ENCODE data around the gene CHN2. TPM values are rescaled to one million over a fixed set of nuclear protein-coding genes. Genes with fewer than 3 reads are reported as not detected.

CHN2 gene
- total RNA-seq, 1 donor from 2014 or later = 0.50 TPM

- H3K9me3 Mint-ChIP-seq (ENCODE audit: low read depth) = no peaks in the 10 kb centered on the region
- H3K27ac Mint-ChIP-seq (ENCODE audit: unreplicated experiment) = no peak overlapping the region
- no peak overlapping the region for H3K4me3 Mint-ChIP-seq (ENCODE audit: unreplicated experiment)
- H3K36me3 Mint-ChIP-seq (ENCODE audit: low read depth) = no peaks in the 10 kb centered on the region
- TF ChIP-seq, protein P1, sequence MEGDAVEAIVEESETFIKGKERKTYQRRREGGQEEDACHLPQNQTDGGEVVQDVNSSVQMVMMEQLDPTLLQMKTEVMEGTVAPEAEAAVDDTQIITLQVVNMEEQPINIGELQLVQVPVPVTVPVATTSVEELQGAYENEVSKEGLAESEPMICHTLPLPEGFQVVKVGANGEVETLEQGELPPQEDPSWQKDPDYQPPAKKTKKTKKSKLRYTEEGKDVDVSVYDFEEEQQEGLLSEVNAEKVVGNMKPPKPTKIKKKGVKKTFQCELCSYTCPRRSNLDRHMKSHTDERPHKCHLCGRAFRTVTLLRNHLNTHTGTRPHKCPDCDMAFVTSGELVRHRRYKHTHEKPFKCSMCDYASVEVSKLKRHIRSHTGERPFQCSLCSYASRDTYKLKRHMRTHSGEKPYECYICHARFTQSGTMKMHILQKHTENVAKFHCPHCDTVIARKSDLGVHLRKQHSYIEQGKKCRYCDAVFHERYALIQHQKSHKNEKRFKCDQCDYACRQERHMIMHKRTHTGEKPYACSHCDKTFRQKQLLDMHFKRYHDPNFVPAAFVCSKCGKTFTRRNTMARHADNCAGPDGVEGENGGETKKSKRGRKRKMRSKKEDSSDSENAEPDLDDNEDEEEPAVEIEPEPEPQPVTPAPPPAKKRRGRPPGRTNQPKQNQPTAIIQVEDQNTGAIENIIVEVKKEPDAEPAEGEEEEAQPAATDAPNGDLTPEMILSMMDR (IDR thresholded peaks at IDR 0.05) = no peak
- peaks cover 7% of the 10 kb centered on the region for H3K4me1 Mint-ChIP-seq (ENCODE audit: low read depth)
- no peak for DNase-seq (ENCODE audit: low spot score)
- H3K27me3 Mint-ChIP-seq (ENCODE audit: low read depth) = peaks cover 7% of the 10 kb centered on the region
Measured at GRCh38 chr7:29342761-29343160, 148.2 kb downstream of the CHN2 start.

DNA sequence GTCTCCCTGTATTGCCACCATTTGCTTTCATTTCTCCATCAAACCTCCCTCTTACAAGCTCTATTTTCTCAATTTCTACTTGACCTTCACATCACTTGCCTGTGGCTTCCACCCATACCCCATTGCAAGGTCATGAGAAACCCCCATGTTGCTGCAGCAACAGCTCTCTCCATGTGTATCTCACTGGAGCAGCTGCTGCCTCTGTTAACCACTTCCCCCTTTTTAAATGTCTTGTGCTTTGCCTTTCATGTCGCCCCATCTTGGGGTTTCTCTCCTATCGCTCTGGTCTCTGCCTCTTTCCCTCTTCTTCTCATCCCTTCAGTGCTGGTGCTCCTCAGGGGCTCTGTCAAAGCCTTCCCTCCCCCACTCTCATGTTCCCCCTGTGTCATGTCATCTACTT is 148.8 kb downstream of the CHN2 start:
- peaks cover 1% of the 10 kb centered on the region for H3K4me1 Mint-ChIP-seq (ENCODE audit: low read depth)
- TF ChIP-seq, protein P1 (IDR thresholded peaks at IDR 0.05) = no peak
- no peak overlapping the region for H3K4me3 Mint-ChIP-seq (ENCODE audit: unreplicated experiment)
- peaks cover 10% of the 10 kb centered on the region for H3K27me3 Mint-ChIP-seq (ENCODE audit: low read depth)
- H3K9me3 Mint-ChIP-seq (ENCODE audit: low read depth) = no peaks in the 10 kb centered on the region
- no peak for DNase-seq (ENCODE audit: low spot score)
- H3K27ac Mint-ChIP-seq (ENCODE audit: unreplicated experiment) = no peak overlapping the region
- H3K36me3 Mint-ChIP-seq (ENCODE audit: low read depth) = no peaks in the 10 kb centered on the region

DNA sequence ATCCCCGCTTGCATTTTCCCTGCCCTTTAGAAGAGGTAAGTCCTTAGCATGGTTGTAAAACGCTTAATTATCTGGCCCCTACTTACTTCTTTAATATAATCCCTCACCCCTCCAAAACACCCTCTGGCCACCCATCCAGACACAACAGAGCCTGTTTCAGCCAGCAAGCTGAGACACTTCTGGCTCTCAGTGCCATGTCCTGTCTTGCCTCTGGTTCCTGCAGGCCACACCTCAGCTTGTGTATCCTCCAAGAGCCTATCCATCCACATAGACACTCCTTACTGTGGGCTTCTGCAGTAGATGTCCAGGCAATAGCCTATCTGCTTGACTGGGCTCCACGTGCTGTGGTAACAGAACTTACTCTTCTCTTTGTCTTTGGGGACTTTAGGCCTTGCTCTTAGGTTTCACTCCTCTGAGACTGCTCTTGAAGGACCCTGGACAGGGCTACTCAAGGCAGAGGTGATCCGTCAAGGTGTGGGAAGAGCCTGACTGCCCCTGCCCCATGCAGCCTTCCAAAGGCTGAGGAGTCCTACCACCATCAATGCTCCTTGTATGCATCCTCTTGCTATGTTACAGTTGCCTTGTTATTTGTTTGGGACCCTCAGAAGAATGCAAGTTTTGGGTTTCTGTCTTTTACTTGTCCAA is 149.9 kb downstream of the CHN2 start:
- H3K4me1 Mint-ChIP-seq (ENCODE audit: low read depth) = no peaks in the 10 kb centered on the region
- peaks cover 10% of the 10 kb centered on the region for H3K27me3 Mint-ChIP-seq (ENCODE audit: low read depth)
- DNase-seq (ENCODE audit: low spot score) = no peak
- no peaks in the 10 kb centered on the region for H3K36me3 Mint-ChIP-seq (ENCODE audit: low read depth)
- H3K9me3 Mint-ChIP-seq (ENCODE audit: low read depth) = no peaks in the 10 kb centered on the region
- no peak overlapping the region for H3K4me3 Mint-ChIP-seq (ENCODE audit: unreplicated experiment)
- no peak overlapping the region for H3K27ac Mint-ChIP-seq (ENCODE audit: unreplicated experiment)
- TF ChIP-seq, protein P1 (IDR thresholded peaks at IDR 0.05) = no peak

- H3K27me3 Mint-ChIP-seq (ENCODE audit: low read depth) = peaks cover 10% of the 10 kb centered on the region
- no peaks in the 10 kb centered on the region for H3K4me1 Mint-ChIP-seq (ENCODE audit: low read depth)
- no peak overlapping the region for H3K27ac Mint-ChIP-seq (ENCODE audit: unreplicated experiment)
- TF ChIP-seq, protein P1 (IDR thresholded peaks at IDR 0.05) = peak; percentile 62
- no peak for DNase-seq (ENCODE audit: low spot score)
- no peaks in the 10 kb centered on the region for H3K9me3 Mint-ChIP-seq (ENCODE audit: low read depth)
- no peak overlapping the region for H3K4me3 Mint-ChIP-seq (ENCODE audit: unreplicated experiment)
- H3K36me3 Mint-ChIP-seq (ENCODE audit: low read depth) = no peaks in the 10 kb centered on the region
Measured at GRCh38 chr7:29345590-29345989, 151.0 kb downstream of the CHN2 start.

GRCh38 chr7:29346231-29346978 is 151.8 kb downstream of the CHN2 start:
- DNase-seq (ENCODE audit: low spot score) = no peak
- TF ChIP-seq, protein P1 (IDR thresholded peaks at IDR 0.05) = no peak
- H3K9me3 Mint-ChIP-seq (ENCODE audit: low read depth) = no peaks in the 10 kb centered on the region
- H3K4me1 Mint-ChIP-seq (ENCODE audit: low read depth) = no peaks in the 10 kb centered on the region
- peaks cover 10% of the 10 kb centered on the region for H3K27me3 Mint-ChIP-seq (ENCODE audit: low read depth)
- H3K27ac Mint-ChIP-seq (ENCODE audit: unreplicated experiment) = no peak overlapping the region
- no peak overlapping the region for H3K4me3 Mint-ChIP-seq (ENCODE audit: unreplicated experiment)
- no peaks in the 10 kb centered on the region for H3K36me3 Mint-ChIP-seq (ENCODE audit: low read depth)
